Measurements from ENCODE around the gene TRMT10C. TPM values are rescaled to one million over a fixed set of nuclear protein-coding genes. Genes with fewer than 3 reads are reported as not detected.
"Not testable (repeated sequence)": the region's sequence is repeated elsewhere in the genome, so short reads cannot be mapped to it uniquely, and the experiment has no call there.

The TRMT10C gene
- polyA plus RNA-seq, 1 donor from 2014 or later, result 39.8 TPM

- Mint-ChIP-seq H3K9me3 (no peaks in the 10 kb centered on the region), H3K27me3 (no peaks in the 10 kb centered on the region), H3K27ac (no peak overlapping the region), H3K4me1 (peaks cover 19 to 21% (median 21%) of the 10 kb centered on the region in 3 donors), H3K4me3 (no peak overlapping the region), H3K36me3 (no peaks in the 10 kb centered on the region)
Observed at GRCh38 chr3:101571028-101571895, 9.6 kb downstream of the TRMT10C start.

- Mint-ChIP-seq H3K4me3 (peak within 1 kb of the TSS; percentile 93 to 100 (median 95)), H3K27me3 (no peaks in the 10 kb centered on the region), H3K4me1 (peaks cover 28 to 36% (median 32%) of the 10 kb centered on the region in 3 donors), H3K36me3 (no peaks in the 10 kb centered on the region), H3K27ac (peak within 1 kb of the TSS; percentile 96 to 100 (median 98)), H3K9me3 (no peaks in the 10 kb centered on the region)
Observed at GRCh38 chr3:101573449-101574387, 12.1 kb downstream of the TRMT10C start, which contains the start of gene PCNP. Gene PCNP (plus strand): TSS chr3:101574180. CDS start chr3:101574216, 36 bp downstream.

- H3K27me3 Mint-ChIP-seq, result no peaks in the 10 kb centered on the region
- H3K27ac Mint-ChIP-seq, result peak overlapping the region; percentile 96 to 100 (median 98)
- H3K9me3 Mint-ChIP-seq, result no peaks in the 10 kb centered on the region
- peak overlapping the region; percentile 93 to 100 (median 95) for H3K4me3 Mint-ChIP-seq
- peaks cover 34 to 35% (median 34%) of the 10 kb centered on the region in 3 donors for H3K4me1 Mint-ChIP-seq
- no peaks in the 10 kb centered on the region for H3K36me3 Mint-ChIP-seq
Observed at GRCh38 chr3:101574388-101575112, 12.9 kb downstream of the TRMT10C start.

- Mint-ChIP-seq H3K4me1 (peaks cover 36 to 44% (median 39%) of the 10 kb centered on the region in 3 donors), H3K27me3 (no peaks in the 10 kb centered on the region), H3K36me3 (peaks cover under 1% of the 10 kb centered on the region), H3K9me3 (no peaks in the 10 kb centered on the region), H3K27ac (peak overlapping the region in 2 of 3 donors; percentile 71 to 83), H3K4me3 (peak overlapping the region in 3 of 4 donors; percentile 58 to 86 (median 70))
Observed at GRCh38 chr3:101577286-101577685, 15.6 kb downstream of the TRMT10C start.

GRCh38 chr3:101588616-101589015 lies 26.9 kb downstream of the TRMT10C start:
- Mint-ChIP-seq H3K4me1 (peaks cover 1 to 17% (median 2%) of the 10 kb centered on the region in 3 donors), H3K36me3 (peaks cover 2% of the 10 kb centered on the region), H3K9me3 (no peaks in the 10 kb centered on the region), H3K27me3 (no peaks in the 10 kb centered on the region), H3K27ac (no peak overlapping the region), H3K4me3 (no peak overlapping the region)

- H3K27ac Mint-ChIP-seq, result no peak overlapping the region
- H3K9me3 Mint-ChIP-seq, result no peaks in the 10 kb centered on the region
- H3K27me3 Mint-ChIP-seq, result no peaks in the 10 kb centered on the region
- no peak overlapping the region for H3K4me3 Mint-ChIP-seq
- no peaks in the 10 kb centered on the region for H3K36me3 Mint-ChIP-seq
- peaks cover 0 to 9% (median 2%) of the 10 kb centered on the region in 3 donors for H3K4me1 Mint-ChIP-seq
Observed at GRCh38 chr3:101591071-101591470, 29.4 kb downstream of the TRMT10C start.

GRCh38 chr3:101602731-101603130 lies 41.1 kb downstream of the TRMT10C start:
- Mint-ChIP-seq H3K9me3 (no peaks in the 10 kb centered on the region), H3K27me3 (no peaks in the 10 kb centered on the region), H3K4me1 (peaks cover 0 to 3% (median 2%) of the 10 kb centered on the region in 3 donors), H3K36me3 (no peaks in the 10 kb centered on the region), H3K27ac (no peak overlapping the region), H3K4me3 (no peak overlapping the region)

- H3K36me3 Mint-ChIP-seq, result no peaks in the 10 kb centered on the region
- H3K4me1 Mint-ChIP-seq, result peaks cover 0 to 3% (median 2%) of the 10 kb centered on the region in 3 donors
Observed at GRCh38 chr3:101603184-101603583, 41.5 kb downstream of the TRMT10C start.

GRCh38 chr3:101605398-101605797 lies 43.7 kb downstream of the TRMT10C start:
- not testable (repeated sequence) for H3K36me3 Mint-ChIP-seq, H3K4me1 Mint-ChIP-seq, H3K9me3 Mint-ChIP-seq, H3K27ac Mint-ChIP-seq, H3K4me3 Mint-ChIP-seq, H3K27me3 Mint-ChIP-seq

More at GRCh38 chr3:101603184-101603583, 41.5 kb downstream of the TRMT10C start:
- Mint-ChIP-seq H3K4me3 (no peak overlapping the region), H3K9me3 (no peaks in the 10 kb centered on the region), H3K27me3 (no peaks in the 10 kb centered on the region), H3K27ac (no peak overlapping the region)

GRCh38 chr3:101611023-101611422 lies 49.4 kb downstream of the TRMT10C start:
- no peak overlapping the region for H3K27ac Mint-ChIP-seq
- peaks cover 9 to 13% (median 13%) of the 10 kb centered on the region in 3 donors for H3K4me1 Mint-ChIP-seq
- H3K27me3 Mint-ChIP-seq, result no peaks in the 10 kb centered on the region
- no peaks in the 10 kb centered on the region for H3K9me3 Mint-ChIP-seq
- H3K36me3 Mint-ChIP-seq, result no peaks in the 10 kb centered on the region
- peak overlapping the region in 2 of 4 donors; percentile 18 to 23 for H3K4me3 Mint-ChIP-seq

- Mint-ChIP-seq H3K4me1 (peaks cover 9 to 13% (median 13%) of the 10 kb centered on the region in 3 donors), H3K27ac (peak overlapping the region; percentile 31 to 82 (median 67)), H3K4me3 (peak overlapping the region in 1 of 4 donors; percentile 15)
- H3K36me3 Mint-ChIP-seq, H3K27me3 Mint-ChIP-seq, H3K9me3 Mint-ChIP-seq: not testable (repeated sequence)
Observed at GRCh38 chr3:101613014-101613413, 51.3 kb downstream of the TRMT10C start.

GRCh38 chr3:101615525-101615924 lies 53.9 kb downstream of the TRMT10C start:
- H3K4me1 Mint-ChIP-seq, result peaks cover 9 to 13% (median 13%) of the 10 kb centered on the region in 3 donors
- peaks cover 0 to 2% (median 0%) of the 10 kb centered on the region in 3 donors for H3K9me3 Mint-ChIP-seq
- no peaks in the 10 kb centered on the region for H3K27me3 Mint-ChIP-seq
- peak overlapping the region in 1 of 4 donors; percentile 49 for H3K4me3 Mint-ChIP-seq
- peak overlapping the region in 1 of 3 donors; percentile 59 for H3K27ac Mint-ChIP-seq
- H3K36me3 Mint-ChIP-seq, result peaks cover 4% of the 10 kb centered on the region

Data from IgD-negative memory B cell (primary cell).